HCEC 1CT (cell line): ENCODE data around the gene TADA3.

Source experiments
- DNase-seq: peaks from one replicate; pipeline ENCODE4 v3.0.0-alpha.2; 2017

The TADA3 gene, protein sequence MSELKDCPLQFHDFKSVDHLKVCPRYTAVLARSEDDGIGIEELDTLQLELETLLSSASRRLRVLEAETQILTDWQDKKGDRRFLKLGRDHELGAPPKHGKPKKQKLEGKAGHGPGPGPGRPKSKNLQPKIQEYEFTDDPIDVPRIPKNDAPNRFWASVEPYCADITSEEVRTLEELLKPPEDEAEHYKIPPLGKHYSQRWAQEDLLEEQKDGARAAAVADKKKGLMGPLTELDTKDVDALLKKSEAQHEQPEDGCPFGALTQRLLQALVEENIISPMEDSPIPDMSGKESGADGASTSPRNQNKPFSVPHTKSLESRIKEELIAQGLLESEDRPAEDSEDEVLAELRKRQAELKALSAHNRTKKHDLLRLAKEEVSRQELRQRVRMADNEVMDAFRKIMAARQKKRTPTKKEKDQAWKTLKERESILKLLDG

DNA sequence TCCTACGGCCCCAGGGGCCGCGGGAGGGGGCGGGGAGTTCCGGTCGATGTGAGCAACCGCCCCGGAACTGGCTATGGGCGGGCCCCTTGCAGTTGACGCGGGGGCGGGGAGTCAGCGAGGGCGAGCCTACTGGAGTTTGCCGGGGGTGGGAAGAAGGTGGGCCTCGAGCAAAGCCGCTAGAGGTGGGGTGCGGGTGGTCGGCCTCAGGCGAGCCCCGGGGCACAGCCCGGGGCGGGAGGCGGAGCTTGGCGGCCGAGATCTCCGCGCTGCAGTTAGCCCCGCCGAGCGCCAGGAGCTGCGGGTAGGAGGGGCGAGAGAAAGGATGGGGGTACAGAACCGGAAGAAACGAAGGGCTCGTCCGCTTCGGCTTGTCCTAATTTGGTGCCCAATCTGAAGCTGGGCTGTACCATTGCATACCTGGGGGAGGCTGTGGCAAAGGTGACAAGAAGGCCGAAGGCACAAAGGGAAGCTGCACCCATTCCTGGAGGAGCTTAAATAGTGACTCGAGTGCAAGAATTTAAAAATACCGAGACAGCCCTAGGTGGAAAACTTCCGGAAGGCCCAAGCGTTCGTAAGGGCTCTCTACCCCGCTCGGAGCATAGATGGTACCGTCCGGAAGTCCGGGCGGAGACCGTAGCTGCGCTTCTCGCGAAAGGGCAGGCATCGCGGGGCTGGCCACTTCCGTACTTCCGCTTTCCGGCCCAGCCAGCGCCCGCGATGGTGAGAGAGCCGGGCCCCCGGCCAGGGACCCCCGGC lies at the start of gene TADA3, which contains the start of gene ARPC4:
Gene TADA3, minus strand, starts transcription at position 69 of the 756 bp plus-strand sequence. CDS start 1,007 bp downstream, outside the sequence.
Gene ARPC4, plus strand, starts transcription at position 678 of the 756 bp plus-strand sequence. Its CDS starts 40 bp downstream, at position 718.
- DNase-seq, result peak; percentile 97

DNA sequence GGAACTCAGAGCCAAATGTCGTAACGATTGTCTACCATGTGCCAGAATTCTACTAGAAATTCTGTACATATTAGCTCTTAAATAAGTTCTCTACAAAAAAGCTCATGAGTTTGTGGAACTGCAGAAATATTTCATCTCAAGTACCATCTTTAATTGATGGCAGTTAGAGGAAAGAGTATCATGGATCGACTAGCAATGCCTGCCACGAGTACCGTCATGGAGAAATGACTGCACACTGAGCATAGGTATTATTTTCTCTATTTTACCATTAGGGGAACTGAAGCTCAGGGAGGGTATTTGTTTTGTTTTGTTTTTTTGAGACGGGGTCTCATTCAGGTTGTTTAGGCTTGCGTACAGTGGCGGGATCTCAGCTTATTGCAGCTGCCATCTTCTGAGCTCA lies 48.7 kb upstream of the TADA3 start:
- DNase-seq, result no peak

DNA sequence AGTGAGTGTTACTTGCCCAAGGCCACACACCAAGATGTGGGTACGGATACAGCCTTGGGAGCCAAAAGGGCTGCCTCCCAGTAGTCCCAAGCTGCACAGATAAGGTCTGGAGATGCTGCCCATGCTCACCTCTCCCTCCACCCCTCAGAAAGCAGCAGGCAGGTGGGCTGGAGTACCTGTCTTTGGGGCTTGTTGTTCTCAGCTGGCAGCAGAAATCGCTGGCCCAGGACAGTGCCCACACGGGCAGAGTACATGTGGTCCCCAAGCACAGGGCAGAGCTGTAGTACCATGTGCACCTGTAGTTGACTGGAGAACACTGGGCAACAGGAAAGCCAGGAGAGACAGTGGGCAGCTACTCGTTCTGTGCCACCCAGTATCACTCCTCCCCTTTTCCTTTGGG lies 46.6 kb upstream of the TADA3 start:
- no peak for DNase-seq

DNA sequence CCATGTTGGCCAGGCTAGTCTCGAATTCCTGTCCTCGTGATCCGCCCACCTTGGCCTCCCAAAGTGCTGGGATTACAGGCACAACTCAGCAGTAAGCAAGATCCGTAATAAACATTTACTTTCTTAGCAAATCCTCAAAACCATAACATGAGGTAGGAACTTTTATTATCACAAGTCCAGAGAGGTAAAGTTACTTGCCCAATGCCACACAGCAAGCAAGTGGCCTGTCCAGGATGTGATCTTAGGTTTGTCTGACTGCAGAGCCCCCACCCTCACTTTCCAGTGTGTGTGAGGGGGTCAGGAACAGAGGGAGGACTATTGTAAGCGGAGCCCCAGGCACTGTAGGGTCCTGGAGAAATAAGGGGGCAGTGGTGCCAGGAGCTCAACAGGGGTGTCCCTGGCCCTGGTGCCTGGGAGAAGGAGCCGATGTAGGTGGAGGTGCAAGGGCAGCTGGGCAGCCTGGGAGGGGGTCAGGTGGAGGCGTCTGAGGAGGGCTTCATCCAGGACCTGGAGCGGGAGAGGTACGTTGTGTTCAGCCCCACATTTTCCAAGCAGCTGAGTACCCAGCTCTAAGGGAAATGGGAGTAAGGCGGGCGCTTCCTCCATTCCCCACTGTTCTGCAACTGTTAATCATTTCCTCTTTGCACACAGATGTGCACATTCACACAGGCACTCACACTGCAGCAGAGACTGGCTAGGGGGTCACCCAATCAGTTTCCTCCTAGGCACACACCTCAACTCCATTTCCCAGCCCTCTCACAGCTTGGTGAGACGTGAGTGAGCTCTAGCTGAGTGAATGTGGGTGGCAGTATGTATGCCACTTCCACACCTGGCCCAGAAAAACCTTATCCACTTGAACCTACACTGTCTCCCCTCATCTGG lies 45.7 kb upstream of the TADA3 start:
- no peak for DNase-seq

DNA sequence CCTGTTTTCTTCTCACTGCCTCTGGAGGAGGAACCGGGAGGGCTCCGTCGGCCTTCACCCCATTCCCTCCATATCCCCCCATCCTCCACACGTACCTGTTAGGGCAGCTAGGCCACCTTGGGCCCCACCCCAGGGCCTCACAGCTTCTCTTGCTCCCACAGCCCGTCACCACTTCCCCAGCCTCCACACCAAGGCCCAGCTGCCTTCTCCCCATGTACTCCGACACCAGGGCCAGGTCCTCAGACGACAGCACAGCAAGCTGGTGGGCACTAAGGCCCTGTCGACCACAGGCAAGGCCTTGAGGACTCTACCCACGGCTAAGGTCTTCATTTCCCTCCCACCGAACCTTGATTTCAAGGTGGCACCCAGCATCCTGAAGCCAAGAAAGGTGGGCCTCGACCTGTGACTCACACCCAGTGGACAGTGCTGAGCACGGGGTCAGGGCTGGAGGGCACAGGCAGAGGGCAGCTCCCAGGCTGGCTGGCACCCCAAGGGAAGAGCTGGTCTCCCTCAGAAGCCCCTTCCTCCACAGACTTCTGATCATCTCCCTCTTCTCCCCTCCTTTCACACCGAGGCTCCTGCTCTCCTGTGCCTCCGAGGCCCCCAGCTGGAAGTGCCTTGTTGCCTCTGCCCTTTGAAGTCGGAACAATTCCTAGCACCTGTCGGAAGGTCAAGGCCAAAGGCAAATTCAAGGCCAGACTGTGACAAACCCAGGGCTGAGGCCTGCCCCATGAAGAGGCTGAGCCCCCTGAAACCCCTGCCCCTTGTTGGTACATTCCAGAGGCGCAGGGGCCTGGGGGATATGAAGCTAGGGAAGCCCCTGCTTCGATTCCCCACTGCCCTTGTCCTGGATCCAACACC lies 42.5 kb upstream of the TADA3 start:
- DNase-seq, result no peak

DNA sequence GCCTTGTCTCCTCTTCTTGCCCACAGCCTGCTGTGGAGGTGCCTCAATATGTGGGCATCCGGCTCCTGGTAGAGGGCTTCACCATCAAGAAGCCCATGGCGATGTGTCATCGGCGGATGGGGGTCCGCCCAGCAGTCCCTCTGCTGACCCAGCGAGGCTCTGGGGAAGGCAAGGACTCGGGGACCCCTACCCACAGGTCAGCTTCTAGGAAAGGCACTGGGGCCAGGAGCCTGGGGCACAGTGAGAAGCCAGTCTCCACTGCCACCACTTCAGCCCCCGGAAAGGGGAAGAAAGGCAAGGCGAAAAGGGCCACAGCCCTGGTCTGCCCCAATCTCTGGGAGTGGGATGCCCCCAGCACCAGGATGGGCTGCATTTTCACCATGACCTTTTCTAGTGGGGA lies 40.8 kb upstream of the TADA3 start:
- no peak for DNase-seq

DNA sequence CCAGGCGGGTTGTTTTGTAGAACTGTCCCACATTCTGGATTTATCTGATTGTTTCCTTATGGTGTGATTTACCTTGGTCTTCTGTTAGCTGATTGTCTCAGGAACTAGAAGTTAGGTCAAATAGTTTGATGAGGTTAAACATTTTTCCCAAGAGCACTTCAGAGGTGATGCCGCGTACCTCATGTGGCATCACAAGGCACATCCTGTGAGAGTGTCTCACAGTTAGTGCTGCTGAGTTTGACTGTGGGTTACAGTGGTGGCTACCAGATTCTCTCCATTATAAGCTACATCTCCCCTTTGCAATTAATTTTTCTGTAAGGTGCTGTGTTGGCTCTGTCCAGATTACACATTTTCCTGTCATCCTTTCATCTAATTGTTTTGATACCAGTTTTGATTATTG lies 39.0 kb upstream of the TADA3 start:
- no peak for DNase-seq

DNA sequence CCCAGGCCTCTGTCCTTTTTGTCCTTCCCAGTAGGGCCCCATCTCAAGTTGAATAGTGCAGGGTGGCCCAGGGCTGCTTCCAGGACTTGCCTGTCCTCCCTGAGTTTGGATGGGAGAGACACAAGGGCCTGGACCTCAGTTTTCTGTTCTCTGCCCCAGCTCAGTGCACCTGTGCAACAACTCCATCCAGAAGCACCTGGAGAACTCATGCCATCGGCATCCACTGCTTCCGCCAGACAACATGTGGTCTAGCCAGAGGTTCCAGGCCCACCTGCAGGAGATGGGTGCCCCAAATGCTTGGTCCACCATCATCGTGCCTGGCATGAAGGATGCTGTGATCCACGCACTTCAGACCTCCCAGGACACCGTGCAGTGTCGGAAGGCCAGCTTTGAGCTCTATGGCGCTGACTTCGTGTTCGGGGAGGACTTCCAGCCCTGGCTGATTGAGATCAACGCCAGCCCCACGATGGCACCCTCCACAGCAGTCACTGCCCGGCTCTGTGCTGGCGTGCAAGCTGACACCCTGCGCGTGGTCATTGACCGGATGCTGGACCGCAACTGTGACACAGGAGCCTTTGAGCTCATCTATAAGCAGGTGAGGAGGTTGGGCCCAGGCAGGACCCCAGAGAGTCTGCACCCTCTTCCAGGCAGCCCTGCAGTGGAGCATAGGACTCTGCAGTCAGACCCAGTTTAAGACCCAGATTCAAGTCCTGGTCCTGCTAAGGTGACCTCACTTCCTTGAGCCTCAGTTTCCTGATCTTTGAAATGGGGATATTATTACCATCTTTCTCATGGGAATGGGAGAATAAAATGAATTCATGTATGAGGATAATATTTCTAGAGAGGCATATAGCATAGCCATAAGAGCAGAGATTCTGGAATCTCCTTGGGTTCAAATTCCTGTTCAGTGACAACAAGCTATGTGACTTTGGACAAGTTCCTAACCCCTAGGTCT lies 36.8 kb upstream of the TADA3 start:
- DNase-seq, result no peak

DNA sequence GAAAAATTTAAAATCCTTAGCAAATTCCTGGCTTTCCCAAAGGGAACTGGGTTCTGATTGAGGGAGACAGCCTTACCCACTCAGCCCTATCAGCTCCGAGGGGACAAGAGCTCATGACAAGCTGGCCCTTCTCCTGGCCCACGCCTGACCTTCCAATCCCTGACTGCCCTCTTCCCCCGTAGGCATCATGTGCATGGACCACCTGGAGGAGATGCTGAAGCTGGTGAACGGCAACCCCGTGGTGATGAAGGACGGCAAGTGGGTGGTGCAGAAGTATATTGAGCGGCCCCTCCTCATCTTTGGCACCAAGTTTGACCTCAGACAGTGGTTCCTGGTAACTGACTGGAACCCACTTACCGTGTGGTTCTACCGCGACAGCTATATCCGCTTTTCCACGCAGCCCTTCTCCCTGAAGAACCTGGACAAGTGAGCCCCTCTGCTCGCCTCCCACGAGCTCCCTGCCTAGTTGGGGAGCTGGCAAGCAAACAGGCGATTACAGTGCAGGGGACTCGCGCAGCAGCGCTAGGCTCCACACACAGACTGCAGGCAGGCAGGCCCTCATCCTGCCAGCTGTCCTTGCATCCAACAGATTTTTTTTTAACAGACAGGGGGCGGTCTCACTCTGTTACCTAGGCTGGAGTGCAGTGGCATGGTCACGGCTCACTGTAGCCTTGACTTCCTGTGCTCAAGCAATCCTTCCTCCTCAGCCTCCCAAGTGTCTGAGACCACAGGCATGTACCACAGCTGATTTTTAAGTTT lies 34.7 kb upstream of the TADA3 start:
- no peak for DNase-seq

DNA sequence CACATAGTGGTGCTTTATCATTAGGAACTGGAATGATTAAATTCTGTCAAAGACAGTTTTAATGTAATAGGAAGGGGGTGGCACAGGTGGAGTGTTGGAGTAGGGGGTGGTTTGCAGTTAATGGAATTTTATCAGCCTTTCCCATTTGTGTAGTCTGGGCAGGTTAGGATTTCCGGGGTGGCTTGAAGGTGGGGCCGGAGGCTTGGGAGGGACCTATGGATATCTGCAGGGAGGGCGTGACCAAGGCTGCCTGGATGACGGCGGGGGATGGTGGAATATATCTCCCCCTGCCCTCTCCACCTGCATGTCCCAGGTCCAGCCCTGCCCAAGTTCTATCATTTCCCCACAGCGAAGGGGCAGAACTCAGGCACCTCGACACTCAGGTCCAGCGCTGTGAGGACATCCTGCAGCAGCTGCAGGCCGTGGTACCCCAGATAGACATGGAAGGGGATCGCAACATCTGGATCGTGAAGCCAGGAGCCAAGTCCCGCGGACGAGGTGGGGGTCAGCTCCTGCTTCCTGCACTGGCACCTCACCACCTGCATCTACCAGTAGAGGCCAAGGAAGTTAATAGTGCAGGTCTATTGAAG lies 33.3 kb upstream of the TADA3 start:
- no peak for DNase-seq

DNA sequence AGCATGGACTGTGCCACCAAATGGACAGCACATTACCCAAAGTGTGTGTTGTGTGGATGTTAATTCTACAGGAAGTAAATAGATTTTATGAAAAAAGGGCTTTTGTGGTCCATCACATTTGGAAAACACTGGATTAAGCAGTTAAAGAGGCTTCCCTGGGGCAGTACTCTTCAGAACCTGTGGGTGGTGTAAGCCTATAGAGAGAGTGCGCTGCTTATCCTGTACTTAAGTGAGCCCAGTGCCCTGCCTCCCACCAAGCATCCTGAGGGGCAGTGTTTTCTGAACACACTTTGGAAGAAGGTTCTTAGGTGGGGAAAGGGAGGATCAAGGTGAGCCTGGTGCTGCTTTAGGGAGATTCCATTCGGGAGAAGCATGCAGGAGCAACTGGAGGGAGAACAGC lies 28.7 kb upstream of the TADA3 start:
- peak; percentile 31 for DNase-seq

DNA sequence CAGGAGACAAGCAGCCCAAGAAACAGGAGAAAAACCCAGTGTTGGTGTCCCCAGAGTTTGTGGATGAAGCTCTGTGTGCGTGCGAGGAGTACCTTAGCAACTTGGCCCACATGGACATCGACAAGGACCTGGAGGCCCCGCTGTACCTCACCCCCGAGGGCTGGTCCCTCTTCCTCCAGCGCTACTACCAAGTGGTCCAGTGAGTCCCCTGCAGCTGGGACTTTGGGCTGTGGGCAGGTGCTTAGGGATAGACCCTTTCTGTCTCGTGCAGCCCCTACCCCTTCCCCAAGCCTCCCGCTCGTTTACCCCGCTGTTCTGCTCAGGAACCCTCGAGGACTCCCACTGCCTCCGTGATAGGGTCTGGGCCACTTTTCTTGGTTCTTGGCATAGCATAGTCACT lies 28.3 kb upstream of the TADA3 start:
- DNase-seq, result no peak

DNA sequence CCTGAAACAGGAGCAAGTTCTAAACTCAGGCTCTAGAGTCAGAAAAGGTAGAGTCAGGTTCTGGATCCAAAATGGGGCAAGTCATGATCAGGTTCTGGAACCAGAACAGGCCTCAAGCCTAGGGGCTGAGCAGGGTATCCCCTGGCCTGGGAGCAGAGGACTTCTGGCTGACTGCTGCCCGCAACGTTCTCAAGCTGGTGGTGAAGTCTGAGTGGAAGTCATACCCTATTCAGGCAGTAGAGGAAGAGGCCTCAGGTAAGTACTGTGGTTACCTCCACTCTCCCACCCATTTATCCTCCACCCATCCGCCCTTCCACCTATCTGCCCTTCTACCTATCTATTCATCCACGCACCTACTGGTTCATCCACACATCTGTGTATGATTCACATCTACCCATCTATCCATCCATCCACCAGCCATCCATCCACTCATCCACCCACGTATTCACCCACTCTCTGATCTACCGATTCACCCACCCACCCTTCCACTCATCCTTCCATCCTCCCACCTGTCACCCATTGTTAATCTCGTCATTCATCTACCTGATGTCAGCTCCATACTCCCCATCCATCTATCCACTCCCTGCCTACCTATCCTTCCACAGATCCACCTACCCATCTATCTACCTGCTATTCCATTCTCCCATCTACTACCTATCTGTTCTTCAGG lies 26.5 kb upstream of the TADA3 start:
- DNase-seq, result no peak

DNA sequence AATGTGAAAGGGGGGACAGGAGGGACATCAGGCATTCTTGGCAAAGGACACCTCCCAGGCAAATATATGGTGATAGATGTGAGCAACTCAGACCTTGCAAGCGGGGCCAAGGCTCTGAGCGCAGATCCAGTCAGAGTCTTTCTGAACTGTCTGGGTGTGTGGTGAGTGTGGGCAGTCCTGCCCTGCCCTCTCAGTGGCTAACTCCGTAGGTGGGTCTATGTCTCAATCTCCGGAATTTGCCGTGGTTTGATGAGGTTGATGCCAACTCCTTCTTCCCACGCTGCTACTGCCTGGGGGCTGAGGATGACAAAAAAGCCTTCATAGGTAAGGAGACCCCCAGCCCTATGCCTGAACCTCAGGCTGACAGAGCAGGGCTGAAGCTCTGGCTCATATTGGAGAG lies 25.2 kb upstream of the TADA3 start:
- DNase-seq, result no peak

DNA sequence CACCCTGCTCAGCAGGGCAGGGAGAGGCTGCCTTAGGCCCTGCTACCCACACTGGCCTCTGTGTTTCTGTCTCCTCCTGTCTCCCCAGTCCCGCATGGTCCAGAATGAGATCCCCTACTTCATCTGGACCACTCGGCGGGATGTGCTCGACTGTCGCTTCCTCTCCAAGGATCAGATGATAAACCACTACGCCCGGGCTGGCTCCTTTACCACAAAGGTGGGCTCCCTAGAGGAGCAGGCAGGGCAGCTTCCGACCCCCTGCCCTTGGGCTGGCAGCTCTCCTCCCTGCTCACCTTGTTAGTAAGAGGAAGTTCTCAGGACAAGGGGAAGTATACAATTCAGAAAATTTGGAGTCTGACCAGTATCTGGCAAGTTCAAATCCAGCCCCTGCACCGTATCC lies 23.7 kb upstream of the TADA3 start:
- no peak for DNase-seq

DNA sequence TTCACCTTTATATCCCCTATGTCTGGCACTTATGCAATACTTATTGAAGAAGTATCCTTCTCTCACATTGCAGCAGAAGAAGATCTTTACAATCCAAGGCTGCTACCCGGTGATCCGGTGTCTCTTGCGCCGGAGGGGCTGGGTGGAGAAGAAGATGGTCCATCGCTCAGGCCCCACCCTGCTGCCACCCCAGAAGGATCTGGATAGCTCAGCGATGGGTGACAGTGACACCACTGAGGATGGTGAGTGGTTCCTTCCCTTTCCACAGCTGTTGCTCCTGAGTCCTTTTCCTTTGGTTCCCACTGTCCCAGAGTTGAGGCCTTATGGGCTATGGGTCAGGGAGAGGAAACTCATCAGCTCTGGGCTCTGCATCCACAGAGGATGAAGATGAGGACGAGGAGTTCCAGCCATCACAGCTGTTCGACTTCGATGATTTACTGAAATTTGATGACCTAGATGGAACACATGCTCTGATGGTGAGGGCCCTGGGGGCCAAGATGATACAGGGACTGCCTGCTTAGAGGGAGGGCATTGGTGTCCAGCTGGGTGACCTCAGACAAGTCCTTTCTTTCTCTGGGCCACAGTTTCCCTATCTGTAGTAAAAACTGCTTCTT lies 20.7 kb upstream of the TADA3 start:
- no peak for DNase-seq

DNA sequence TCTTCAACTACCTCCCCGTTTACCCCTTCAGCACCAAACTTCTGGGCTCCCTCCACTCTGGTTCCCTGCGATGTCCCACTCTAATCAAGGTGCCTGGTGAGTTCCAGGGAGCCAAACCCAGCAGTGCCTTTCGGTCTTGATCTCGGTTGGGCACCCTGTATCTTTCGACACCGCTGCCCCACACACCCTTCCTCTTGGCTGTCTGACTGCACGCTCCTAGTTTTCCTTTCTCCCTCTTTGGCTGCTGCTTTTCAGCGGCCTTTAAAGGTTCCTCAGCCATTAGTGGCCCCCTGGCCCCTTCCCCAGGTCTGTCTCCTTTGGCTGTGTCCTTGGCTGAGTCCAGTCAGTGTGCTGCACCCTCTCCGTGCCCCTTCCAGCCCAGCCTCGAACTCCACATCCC lies 18.6 kb upstream of the TADA3 start:
- DNase-seq, result no peak

DNA sequence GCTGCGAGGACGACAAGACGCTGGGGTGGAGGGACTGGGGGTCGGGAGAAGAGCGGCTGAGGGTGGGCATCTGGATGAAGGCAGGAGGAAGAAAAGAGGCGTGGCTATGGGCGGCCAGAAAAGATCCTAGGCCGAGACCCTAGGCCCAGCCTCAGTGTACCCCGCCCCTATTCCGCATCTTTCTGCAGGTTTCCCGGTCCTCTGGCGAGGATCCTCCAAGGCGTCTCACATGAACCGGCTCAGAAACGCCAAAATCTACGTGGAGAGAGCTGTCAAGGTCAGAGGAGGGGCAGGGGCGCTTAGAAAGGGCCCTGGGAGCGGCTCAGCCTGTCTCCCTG lies 18.1 kb upstream of the TADA3 start:
- no peak for DNase-seq
